Suprapubic skin (tissue), 4 donors: ENCODE data around the gene BCCIP.

ENCODE experiments used
- CTCF ChIP-seq, 2 donors: fragments of 200-600 bp in 1 of 2; fragments of 450-650 bp in 1 of 2; sonication (generic) in 1 of 2; IDR thresholded peaks; one replicate each; pipeline ENCODE4 v1.5.1; 2016 to 2019; ENCODE audit warnings: antibody characterized with exemption in 2 of 2, mild to moderate bottlenecking in 1 of 2, moderate library complexity in 1 of 2
- POLR2A ChIP-seq, 2 donors: fragments of 450-650 bp; IDR thresholded peaks; one replicate each; pipeline ENCODE4 v1.6.1; 2017; ENCODE audit warnings: antibody characterized with exemption in 2 of 2, mild to moderate bottlenecking in 2 of 2, moderate library complexity in 2 of 2
- POLR2AphosphoS5 ChIP-seq, 3 donors: sonication (generic); formaldehyde crosslinking; IDR thresholded peaks; one replicate each; pipeline ENCODE4 v1.6.1; 2017; ENCODE audit warnings: antibody characterized with exemption in 3 of 3

GRCh38 chr10:125773687-125774543 is 49.4 kb upstream of the BCCIP start:
- TF ChIP-seq POLR2AphosphoS5 (IDR thresholded peaks at IDR 0.05) (no peak), CTCF (IDR thresholded peaks at IDR 0.05) (no peak), POLR2A (IDR thresholded peaks at IDR 0.05) (no peak)
